ENCODE results near the gene LILRB2.
"Not testable (repeated sequence)": the region's sequence is repeated elsewhere in the genome, so short reads cannot be mapped to it uniquely, and the experiment has no call there.

DNA sequence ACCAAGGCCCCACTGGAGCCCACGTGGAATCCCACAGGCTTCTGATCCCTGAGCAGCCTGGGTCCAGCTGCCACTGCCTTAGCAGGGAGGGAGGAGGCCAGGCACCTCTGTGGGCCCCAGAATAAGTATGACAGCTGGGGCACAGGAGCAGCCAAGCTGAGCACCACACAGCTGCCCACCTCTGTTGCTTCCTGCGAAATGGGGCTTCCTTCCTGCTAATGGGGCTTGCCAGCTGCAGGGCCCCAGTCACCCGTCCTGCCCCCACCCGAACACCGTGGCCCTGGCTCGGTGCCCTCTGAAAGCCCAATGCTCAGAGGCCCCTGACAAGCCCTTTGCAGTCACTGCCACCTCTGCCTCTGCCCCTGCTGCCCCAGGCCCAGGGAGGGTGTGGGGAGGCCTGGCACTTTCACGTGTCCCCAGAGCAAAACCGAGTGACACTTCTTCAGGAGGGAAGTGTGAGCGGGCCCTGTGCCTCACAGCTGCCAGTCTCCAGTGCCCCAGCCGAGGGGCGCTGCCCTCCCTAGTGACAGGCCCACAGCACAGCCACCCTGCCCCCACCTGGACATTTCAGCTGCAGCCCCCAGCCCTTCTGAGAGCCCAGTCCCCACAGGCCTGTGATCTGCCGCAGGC, 4.6 kb upstream of the LILRB2 start:
- not testable (repeated sequence) for TF ChIP-seq CTCF, POLR2A (IDR thresholded peaks at IDR 0.05)

All from right lobe of liver (tissue), 4 donors.